ENCODE measurements around the gene SAMMSON. TPM values are rescaled to one million over a fixed set of nuclear protein-coding genes. Genes with fewer than 3 reads are reported as not detected.

Gene SAMMSON
- total and polyA plus RNA-seq, 10 of the 15 experiments (the other 5 are each of a cell fraction or from before 2014, with no cell fraction given), result not detected

DNA sequence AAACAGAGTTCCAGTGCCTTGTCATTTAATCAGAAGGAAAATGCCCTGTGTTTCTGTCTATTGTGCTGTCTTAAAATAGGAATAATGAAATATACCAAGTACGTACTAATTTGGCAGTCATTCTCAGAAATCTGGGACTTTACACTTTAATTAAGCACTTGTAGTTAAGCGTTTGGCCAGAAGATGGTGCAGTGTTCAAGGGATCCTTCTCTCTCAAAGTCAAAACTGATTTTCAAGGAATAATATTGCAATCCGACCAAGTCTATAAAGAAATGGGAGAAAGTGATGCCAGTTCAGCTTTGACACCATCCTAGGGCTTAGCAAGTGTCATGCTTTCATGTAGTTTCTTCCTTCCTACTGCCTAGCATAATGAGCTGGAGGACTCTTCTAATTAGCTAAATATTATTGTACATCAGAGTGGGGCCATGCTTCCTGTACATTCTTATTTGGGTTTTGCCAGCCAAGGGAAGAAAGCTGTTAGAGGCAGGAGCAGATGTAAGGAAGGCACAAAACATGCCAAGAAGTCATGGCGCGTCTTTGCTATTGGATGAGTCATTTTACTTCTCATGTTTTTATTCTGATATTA lies 64.8 kb downstream of the SAMMSON start:
- BruUV-seq (replicated peaks), result no TSS peak
- ChIA-PET CTCF (interaction anchor here (0.8 to 2.0 kb wide), 6 partner anchors 12 to 322 kb away, joined by 3 to 18 read pairs (median 4); no protein-coding TSS in a partner anchor), SMC1A (ENCODE audit: uncharacterized antibody, unreplicated experiment) (interaction anchor here (1.0 kb wide), 1 partner anchor 43 kb away, joined by 6 read pairs; no protein-coding TSS in a partner anchor), POLR2A (no interaction called here), RAD21 (ENCODE audit: unreplicated experiment) (no interaction called here)
- FAIRE-seq, result peak; percentile 31
- H3K4me2 ChIP-seq (ENCODE audit: control insufficient read depth, insufficient read depth), result no peak overlapping the region
- H4K20me1 ChIP-seq (ENCODE audit: control insufficient read depth, insufficient read depth), result no peaks in the 10 kb centered on the region
- DNase-seq (ENCODE audit: low read depth, low spot score), result peak; percentile 1
- H3K4me1 ChIP-seq (ENCODE audit: control insufficient read depth, insufficient read depth, low read length), result no peaks in the 10 kb centered on the region
- no peak overlapping the region for H2AFZ ChIP-seq (ENCODE audit: control insufficient read depth, low read depth, low read length)
- H3K4me3 ChIP-seq, result no peak overlapping the region
- intact Hi-C loops (cut with micrococcal nuclease; ENCODE audit: unreplicated experiment), result loop anchor here (1.0 to 2.0 kb wide), 3 partner anchors 45 to 1588 kb away; no protein-coding TSS in a partner anchor
- no peaks in the 10 kb centered on the region for H3K79me2 ChIP-seq (ENCODE audit: control insufficient read depth, insufficient read depth, low read length)
- H3K27me3 ChIP-seq (replicated peaks in 1 of 2; ENCODE audit: control insufficient read depth in 2 of 2, insufficient read depth in 2 of 2, low read length in 1 of 2), result no peaks in the 10 kb centered on the region
- peak; percentile 51 for ATAC-seq
- H3K9ac ChIP-seq (ENCODE audit: control insufficient read depth, insufficient read depth, low read length), result no peak overlapping the region
- H3K36me3 ChIP-seq (ENCODE audit: control insufficient read depth in 2 of 2, insufficient read depth in 2 of 2, low read length in 1 of 2), result no peaks in the 10 kb centered on the region
- no peak overlapping the region for H3K27ac ChIP-seq (ENCODE audit: control insufficient read depth, insufficient read depth)
- 18% methylated on average over 5 of the region's 5 CpGs for WGBS (ENCODE audit: insufficient coverage, insufficient replicate concordance, low lambda C conversion rate, missing lambda C conversion rate)
- in situ Hi-C loops (cut with MboI), result no loop called here
- no peaks in the 10 kb centered on the region for H3K9me3 ChIP-seq (replicated peaks; ENCODE audit: control insufficient read depth, insufficient read depth, low read length)
- TF ChIP-seq ASH2L (IDR thresholded peaks at IDR 0.05; ENCODE audit: borderline replicate concordance, low read depth), result no peak
- TF ChIP-seq NFXL1 (IDR thresholded peaks at IDR 0.05; ENCODE audit: borderline replicate concordance), result no peak
- TF ChIP-seq, protein P1, sequence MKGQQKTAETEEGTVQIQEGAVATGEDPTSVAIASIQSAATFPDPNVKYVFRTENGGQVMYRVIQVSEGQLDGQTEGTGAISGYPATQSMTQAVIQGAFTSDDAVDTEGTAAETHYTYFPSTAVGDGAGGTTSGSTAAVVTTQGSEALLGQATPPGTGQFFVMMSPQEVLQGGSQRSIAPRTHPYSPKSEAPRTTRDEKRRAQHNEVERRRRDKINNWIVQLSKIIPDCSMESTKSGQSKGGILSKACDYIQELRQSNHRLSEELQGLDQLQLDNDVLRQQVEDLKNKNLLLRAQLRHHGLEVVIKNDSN (IDR thresholded peaks at IDR 0.05; ENCODE audit: borderline replicate concordance, extremely low read length, insufficient read depth, low read depth, low read length), result no peak
- peak; percentile 72 for TF ChIP-seq RAD21 (IDR thresholded peaks at IDR 0.05; ENCODE audit: insufficient read depth, low read depth, low read length)
- TF ChIP-seq POU2F2 (IDR thresholded peaks at IDR 0.05; ENCODE audit: borderline replicate concordance, low read depth, low read length), result no peak
- no peak for TF ChIP-seq POLR2AphosphoS2 (IDR thresholded peaks at IDR 0.05; ENCODE audit: low read depth, low read length)
- TF ChIP-seq NFYA (IDR thresholded peaks at IDR 0.05; ENCODE audit: borderline replicate concordance, low read depth, low read length), result no peak
- no peak for TF ChIP-seq CREM (IDR thresholded peaks at IDR 0.05; ENCODE audit: low read depth)
- no peak for TF ChIP-seq SIX5 (IDR thresholded peaks at IDR 0.05; ENCODE audit: low read depth, low read length, severe bottlenecking)
- TF ChIP-seq, protein P2, sequence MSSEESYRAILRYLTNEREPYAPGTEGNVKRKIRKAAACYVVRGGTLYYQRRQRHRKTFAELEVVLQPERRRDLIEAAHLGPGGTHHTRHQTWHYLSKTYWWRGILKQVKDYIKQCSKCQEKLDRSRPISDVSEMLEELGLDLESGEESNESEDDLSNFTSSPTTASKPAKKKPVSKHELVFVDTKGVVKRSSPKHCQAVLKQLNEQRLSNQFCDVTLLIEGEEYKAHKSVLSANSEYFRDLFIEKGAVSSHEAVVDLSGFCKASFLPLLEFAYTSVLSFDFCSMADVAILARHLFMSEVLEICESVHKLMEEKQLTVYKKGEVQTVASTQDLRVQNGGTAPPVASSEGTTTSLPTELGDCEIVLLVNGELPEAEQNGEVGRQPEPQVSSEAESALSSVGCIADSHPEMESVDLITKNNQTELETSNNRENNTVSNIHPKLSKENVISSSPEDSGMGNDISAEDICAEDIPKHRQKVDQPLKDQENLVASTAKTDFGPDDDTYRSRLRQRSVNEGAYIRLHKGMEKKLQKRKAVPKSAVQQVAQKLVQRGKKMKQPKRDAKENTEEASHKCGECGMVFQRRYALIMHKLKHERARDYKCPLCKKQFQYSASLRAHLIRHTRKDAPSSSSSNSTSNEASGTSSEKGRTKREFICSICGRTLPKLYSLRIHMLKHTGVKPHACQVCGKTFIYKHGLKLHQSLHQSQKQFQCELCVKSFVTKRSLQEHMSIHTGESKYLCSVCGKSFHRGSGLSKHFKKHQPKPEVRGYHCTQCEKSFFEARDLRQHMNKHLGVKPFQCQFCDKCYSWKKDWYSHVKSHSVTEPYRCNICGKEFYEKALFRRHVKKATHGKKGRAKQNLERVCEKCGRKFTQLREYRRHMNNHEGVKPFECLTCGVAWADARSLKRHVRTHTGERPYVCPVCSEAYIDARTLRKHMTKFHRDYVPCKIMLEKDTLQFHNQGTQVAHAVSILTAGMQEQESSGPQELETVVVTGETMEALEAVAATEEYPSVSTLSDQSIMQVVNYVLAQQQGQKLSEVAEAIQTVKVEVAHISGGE (CRISPR knock-in tag; IDR thresholded peaks at IDR 0.05), result no peak
- TF ChIP-seq, protein P3, sequence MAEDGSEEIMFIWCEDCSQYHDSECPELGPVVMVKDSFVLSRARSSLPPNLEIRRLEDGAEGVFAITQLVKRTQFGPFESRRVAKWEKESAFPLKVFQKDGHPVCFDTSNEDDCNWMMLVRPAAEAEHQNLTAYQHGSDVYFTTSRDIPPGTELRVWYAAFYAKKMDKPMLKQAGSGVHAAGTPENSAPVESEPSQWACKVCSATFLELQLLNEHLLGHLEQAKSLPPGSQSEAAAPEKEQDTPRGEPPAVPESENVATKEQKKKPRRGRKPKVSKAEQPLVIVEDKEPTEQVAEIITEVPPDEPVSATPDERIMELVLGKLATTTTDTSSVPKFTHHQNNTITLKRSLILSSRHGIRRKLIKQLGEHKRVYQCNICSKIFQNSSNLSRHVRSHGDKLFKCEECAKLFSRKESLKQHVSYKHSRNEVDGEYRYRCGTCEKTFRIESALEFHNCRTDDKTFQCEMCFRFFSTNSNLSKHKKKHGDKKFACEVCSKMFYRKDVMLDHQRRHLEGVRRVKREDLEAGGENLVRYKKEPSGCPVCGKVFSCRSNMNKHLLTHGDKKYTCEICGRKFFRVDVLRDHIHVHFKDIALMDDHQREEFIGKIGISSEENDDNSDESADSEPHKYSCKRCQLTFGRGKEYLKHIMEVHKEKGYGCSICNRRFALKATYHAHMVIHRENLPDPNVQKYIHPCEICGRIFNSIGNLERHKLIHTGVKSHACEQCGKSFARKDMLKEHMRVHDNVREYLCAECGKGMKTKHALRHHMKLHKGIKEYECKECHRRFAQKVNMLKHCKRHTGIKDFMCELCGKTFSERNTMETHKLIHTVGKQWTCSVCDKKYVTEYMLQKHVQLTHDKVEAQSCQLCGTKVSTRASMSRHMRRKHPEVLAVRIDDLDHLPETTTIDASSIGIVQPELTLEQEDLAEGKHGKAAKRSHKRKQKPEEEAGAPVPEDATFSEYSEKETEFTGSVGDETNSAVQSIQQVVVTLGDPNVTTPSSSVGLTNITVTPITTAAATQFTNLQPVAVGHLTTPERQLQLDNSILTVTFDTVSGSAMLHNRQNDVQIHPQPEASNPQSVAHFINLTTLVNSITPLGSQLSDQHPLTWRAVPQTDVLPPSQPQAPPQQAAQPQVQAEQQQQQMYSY (CRISPR knock-in tag; IDR thresholded peaks at IDR 0.05), result no peak
- no peak for TF ChIP-seq YBX1 (IDR thresholded peaks at IDR 0.05)
- TF ChIP-seq, protein P4, sequence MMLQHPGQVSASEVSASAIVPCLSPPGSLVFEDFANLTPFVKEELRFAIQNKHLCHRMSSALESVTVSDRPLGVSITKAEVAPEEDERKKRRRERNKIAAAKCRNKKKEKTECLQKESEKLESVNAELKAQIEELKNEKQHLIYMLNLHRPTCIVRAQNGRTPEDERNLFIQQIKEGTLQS (IDR thresholded peaks at IDR 0.05; ENCODE audit: borderline replicate concordance, extremely low read depth, low read depth, low read length), result no peak
- no peak for TF ChIP-seq CHD4 (IDR thresholded peaks at IDR 0.05)
- TF ChIP-seq SMAD5 (IDR thresholded peaks at IDR 0.05; ENCODE audit: low read depth), result no peak

Measured in GM12878 (cell line).